H9 (cell line): ENCODE measurements around the gene TMEM238. TPM values are rescaled to one million over a fixed set of nuclear protein-coding genes. Genes with fewer than 3 reads are reported as not detected.

Source experiments
- DNase-seq: peaks from one replicate; pipeline ENCODE4 v3.0.0-alpha.2; 2017
- H2AFZ ChIP-seq: one replicate; pipeline ENCODE4 v1.6.1; 2013; ENCODE audit warnings: mild to moderate bottlenecking, low read length, control low read depth, moderate library complexity
- H2AK5ac ChIP-seq: 2 replicates; pipeline ENCODE4 v1.6.1; 2013; ENCODE audit warnings: low read length, control low read depth, mixed read lengths; ENCODE audit not compliant: insufficient read length
- H2BK120ac ChIP-seq: one replicate; pipeline ENCODE4 v1.6.1; 2013; ENCODE audit warnings: low read depth, mild to moderate bottlenecking, low read length, control low read depth, inconsistent platforms; ENCODE audit not compliant: poor library complexity, severe bottlenecking
- H2BK12ac ChIP-seq: 2 replicates; pipeline ENCODE4 v1.6.1; 2013; ENCODE audit warnings: low read length, control low read depth, mixed read lengths, low read depth; ENCODE audit not compliant: insufficient read length
- H2BK15ac ChIP-seq: 2 replicates; pipeline ENCODE4 v1.6.1; 2013; ENCODE audit warnings: low read depth, low read length, control low read depth
- H2BK20ac ChIP-seq: one replicate; pipeline ENCODE4 v1.6.1; 2013; ENCODE audit warnings: low read depth, mild to moderate bottlenecking, low read length, control low read depth, inconsistent platforms; ENCODE audit not compliant: poor library complexity, severe bottlenecking
- H2BK5ac ChIP-seq: 2 replicates; pipeline ENCODE4 v1.6.1; 2013; ENCODE audit warnings: low read length, control low read depth, mixed read lengths; ENCODE audit not compliant: insufficient read length
- H3K14ac ChIP-seq: 2 replicates; pipeline ENCODE4 v1.6.1; 2013; ENCODE audit warnings: low read length, control low read depth; ENCODE audit not compliant: insufficient read depth
- H3K18ac ChIP-seq: 2 replicates; pipeline ENCODE4 v1.6.1; 2013; ENCODE audit warnings: low read depth, mild to moderate bottlenecking, mixed read lengths, low read length, control low read depth; ENCODE audit not compliant: insufficient read length
- H3K23ac ChIP-seq: 2 replicates; pipeline ENCODE4 v1.6.1; 2013; ENCODE audit warnings: low read length, control low read depth, mixed read lengths, low read depth; ENCODE audit not compliant: insufficient read length
- H3K23me2 ChIP-seq: 2 replicates; pipeline ENCODE4 v1.6.1; 2013; ENCODE audit warnings: low read depth, mild to moderate bottlenecking, mixed read lengths, low read length, control low read depth; ENCODE audit not compliant: insufficient read length, poor library complexity, severe bottlenecking
- H3K27ac ChIP-seq: 2 replicates; pipeline ENCODE4 v1.5.1; 2013; ENCODE audit warnings: low read length, control low read depth, mixed read lengths, low read depth; ENCODE audit not compliant: insufficient read length
- H3K27me3 ChIP-seq: 2 replicates; pipeline ENCODE4 v1.6.1; 2013; ENCODE audit warnings: low read length, control low read depth, inconsistent platforms; ENCODE audit not compliant: insufficient read depth
- H3K4ac ChIP-seq: 2 replicates; pipeline ENCODE4 v1.6.1; 2013; ENCODE audit warnings: low read depth, mild to moderate bottlenecking, control low read depth, inconsistent platforms, low read length, moderate library complexity
- H3K4me1 ChIP-seq: 2 replicates; pipeline ENCODE4 v1.6.1; 2013; ENCODE audit warnings: low read length, control low read depth, inconsistent platforms; ENCODE audit not compliant: insufficient read depth
- H3K4me2 ChIP-seq: 2 replicates; pipeline ENCODE4 v1.6.1; 2013; ENCODE audit warnings: low read length, control low read depth, mixed read lengths; ENCODE audit not compliant: insufficient read length, insufficient read depth
- H3K56ac ChIP-seq: 2 replicates; pipeline ENCODE4 v1.6.1; 2013; ENCODE audit warnings: low read depth, mild to moderate bottlenecking, mixed read lengths, low read length, control low read depth; ENCODE audit not compliant: insufficient read length
- H3K79me1 ChIP-seq: 2 replicates; pipeline ENCODE4 v1.6.1; 2013; ENCODE audit warnings: low read depth, mild to moderate bottlenecking, moderate library complexity, low read length, control low read depth, inconsistent platforms; ENCODE audit not compliant: insufficient read depth, poor library complexity, severe bottlenecking
- H3K79me2 ChIP-seq: 2 replicates; pipeline ENCODE4 v1.6.1; 2013; ENCODE audit warnings: low read length, control low read depth, inconsistent platforms; ENCODE audit not compliant: insufficient read depth
- H3K9ac ChIP-seq: 2 replicates; pipeline ENCODE4 v1.6.1; 2013; ENCODE audit warnings: low read length, control low read depth, mixed read lengths; ENCODE audit not compliant: insufficient read length; ENCODE audit errors: extremely low read depth
- H3K9me3 ChIP-seq: one replicate; pipeline ENCODE4 v1.6.1; 2013; ENCODE audit warnings: low read depth, low read length, inconsistent platforms; ENCODE audit not compliant: control insufficient read depth
- H3T11ph ChIP-seq: one replicate; pipeline ENCODE4 v1.6.1; 2013; ENCODE audit warnings: mild to moderate bottlenecking, low read length, control low read depth, inconsistent platforms
- H4K20me1 ChIP-seq: one replicate; pipeline ENCODE4 v1.6.1; 2013; ENCODE audit not compliant: control insufficient read depth, insufficient read length, insufficient read depth
- H4K5ac ChIP-seq: 2 replicates; pipeline ENCODE4 v1.6.1; 2013; ENCODE audit warnings: low read depth, mild to moderate bottlenecking, mixed read lengths, low read length, control low read depth; ENCODE audit not compliant: insufficient read length
- H4K8ac ChIP-seq: replicated peaks from 2 replicates; pipeline ENCODE4 v1.6.1; 2013; ENCODE audit warnings: low read length, control low read depth, mixed read lengths, low read depth; ENCODE audit not compliant: insufficient read length
- H4K91ac ChIP-seq: 2 replicates; pipeline ENCODE4 v1.6.1; 2013; ENCODE audit warnings: low read depth, mild to moderate bottlenecking, moderate library complexity, mixed read lengths, low read length, control low read depth; ENCODE audit not compliant: insufficient read length
- H3K27ac Mint-ChIP-seq, 3 experiments: 2 replicates in 2 of 3; 3 replicates in 1 of 3; pipeline ENCODE4 v1.8.0; 2020 to 2021; ENCODE audit warnings: mixed read lengths in 3 of 3, mild to moderate bottlenecking in 1 of 3, moderate library complexity in 1 of 3
- H3K27me3 Mint-ChIP-seq: 2 replicates; pipeline ENCODE4 v1.8.0; 2021; ENCODE audit warnings: low read depth, mild to moderate bottlenecking, moderate library complexity, mixed read lengths
- H3K36me3 Mint-ChIP-seq, 3 experiments: 2 replicates in 2 of 3; 3 replicates in 1 of 3; pipeline ENCODE4 v1.8.0; 2020 to 2021; ENCODE audit warnings: low read depth in 3 of 3, mixed read lengths in 3 of 3; ENCODE audit not compliant: insufficient read depth in 1 of 3
- H3K4me1 Mint-ChIP-seq, 2 experiments: 2 replicates each; pipeline ENCODE4 v1.8.0; 2020; ENCODE audit warnings: mixed read lengths in 2 of 2
- H3K4me3 Mint-ChIP-seq, 2 experiments: 2 replicates in 1 of 2; 3 replicates in 1 of 2; pipeline ENCODE4 v1.8.0; 2020 to 2021; ENCODE audit warnings: mild to moderate bottlenecking in 2 of 2, mixed read lengths in 2 of 2, moderate library complexity in 1 of 2
- H3K9me3 Mint-ChIP-seq, 2 experiments: 2 replicates in 1 of 2; 3 replicates in 1 of 2; pipeline ENCODE4 v1.8.0; 2020; ENCODE audit warnings: mild to moderate bottlenecking in 2 of 2, mixed read lengths in 2 of 2, moderate library complexity in 1 of 2
- WGBS: extraction: QIAGEN DNeasy Blood & Tissue Kit; methylation state at CpG from one replicate; pipeline ENCODE4 v1.1.7; 2013; ENCODE audit warnings: missing lambda C conversion rate, low lambda C conversion rate, mixed read lengths; ENCODE audit not compliant: insufficient read length; ENCODE audit errors: extremely low coverage; 5-methylcytosine and 5-hydroxymethylcytosine counted together
- total RNA-seq: library from RNA; stranded (reverse); gene quantifications from 2 replicates; pipeline ENCODE4 v1.2.1, GENCODE V29; 2021
- TF ChIP-seq, protein P1 (sequence below): fragments of 200-600 bp; sonication (generic); conservative IDR thresholded peaks from 3 replicates; pipeline ENCODE4 v1.8.0; 2021; ENCODE audit warnings: antibody characterized with exemption, mild to moderate bottlenecking

The TMEM238 gene
- total RNA-seq, 1 experiment from 2014 or later: 4.8 TPM

DNA sequence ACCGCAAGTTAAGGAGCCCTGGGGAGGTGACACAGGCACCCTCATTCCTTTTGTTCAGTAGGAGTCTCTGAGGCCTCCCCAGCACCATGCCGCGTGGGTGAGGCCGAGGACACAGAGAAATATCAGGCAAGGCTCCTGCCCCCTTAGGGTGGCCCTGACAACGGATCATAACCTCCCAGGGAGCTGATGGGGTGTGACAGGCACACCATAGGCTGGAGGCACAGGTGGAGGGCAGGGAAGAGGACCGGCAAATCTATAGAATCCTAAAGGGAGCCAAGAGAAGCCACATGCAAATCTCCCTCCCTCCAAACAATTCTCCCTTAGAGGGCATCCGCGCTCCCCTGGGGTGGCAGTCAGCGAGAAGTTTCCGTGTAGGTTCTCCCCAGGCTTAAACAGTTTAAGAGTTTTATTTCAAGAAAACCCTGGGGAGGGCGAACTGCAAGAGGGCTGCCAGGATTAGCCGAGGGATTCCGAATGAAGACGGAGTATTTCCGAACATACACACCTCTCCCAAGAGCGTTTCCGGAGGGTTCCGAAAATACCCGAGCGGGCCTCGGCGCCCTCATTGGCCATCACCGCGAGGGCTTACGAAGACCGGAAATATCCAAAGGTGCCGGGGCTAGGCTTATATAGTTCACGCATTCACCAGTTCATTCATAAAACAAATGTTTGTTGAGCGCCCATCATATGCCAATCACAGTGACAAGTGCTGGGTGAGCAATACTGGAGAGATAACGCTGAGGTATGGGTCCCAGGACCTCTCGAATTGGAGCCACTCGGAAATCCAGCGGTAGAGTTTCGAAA is 1.0 kb upstream of the TMEM238 start:
- H3K4me1 ChIP-seq: peaks cover 8% of the 10 kb centered on the region
- TF ChIP-seq, protein P1, sequence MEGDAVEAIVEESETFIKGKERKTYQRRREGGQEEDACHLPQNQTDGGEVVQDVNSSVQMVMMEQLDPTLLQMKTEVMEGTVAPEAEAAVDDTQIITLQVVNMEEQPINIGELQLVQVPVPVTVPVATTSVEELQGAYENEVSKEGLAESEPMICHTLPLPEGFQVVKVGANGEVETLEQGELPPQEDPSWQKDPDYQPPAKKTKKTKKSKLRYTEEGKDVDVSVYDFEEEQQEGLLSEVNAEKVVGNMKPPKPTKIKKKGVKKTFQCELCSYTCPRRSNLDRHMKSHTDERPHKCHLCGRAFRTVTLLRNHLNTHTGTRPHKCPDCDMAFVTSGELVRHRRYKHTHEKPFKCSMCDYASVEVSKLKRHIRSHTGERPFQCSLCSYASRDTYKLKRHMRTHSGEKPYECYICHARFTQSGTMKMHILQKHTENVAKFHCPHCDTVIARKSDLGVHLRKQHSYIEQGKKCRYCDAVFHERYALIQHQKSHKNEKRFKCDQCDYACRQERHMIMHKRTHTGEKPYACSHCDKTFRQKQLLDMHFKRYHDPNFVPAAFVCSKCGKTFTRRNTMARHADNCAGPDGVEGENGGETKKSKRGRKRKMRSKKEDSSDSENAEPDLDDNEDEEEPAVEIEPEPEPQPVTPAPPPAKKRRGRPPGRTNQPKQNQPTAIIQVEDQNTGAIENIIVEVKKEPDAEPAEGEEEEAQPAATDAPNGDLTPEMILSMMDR: no peak
- H3K79me1 ChIP-seq: peaks cover 15% of the 10 kb centered on the region
- Mint-ChIP-seq H3K4me3 (peak overlapping the region; percentile 98 to 100), H3K36me3 (peaks cover 40 to 50% (median 45%) of the 10 kb centered on the region in 3 experiments), H3K27me3 (peaks cover 25% of the 10 kb centered on the region), H3K4me1 (peaks cover 37 to 49% of the 10 kb centered on the region in 2 experiments), H3K27ac (peak overlapping the region; percentile 98 to 99 (median 99)), H3K9me3 (peaks cover 2 to 3% of the 10 kb centered on the region in 2 experiments; a peak in 2 of 5 replicates)
- no peak overlapping the region for H4K91ac ChIP-seq
- peak overlapping the region; percentile 99 for H2AFZ ChIP-seq
- no peak overlapping the region for H2AK5ac ChIP-seq
- no peak overlapping the region for H4K8ac ChIP-seq
- no peak overlapping the region for H2BK20ac ChIP-seq
- no peak overlapping the region for H4K5ac ChIP-seq
- peak overlapping the region; percentile 80 for H3K18ac ChIP-seq
- H3K4me2 ChIP-seq: peak overlapping the region; percentile 87
- peaks cover 28% of the 10 kb centered on the region for H3K23me2 ChIP-seq
- DNase-seq: peak; percentile 96
- H3K56ac ChIP-seq: no peak overlapping the region
- no peak overlapping the region for H3K4ac ChIP-seq
- H3K27me3 ChIP-seq: peaks cover 2% of the 10 kb centered on the region; the same call in 1 of the 2 replicates
- no peak overlapping the region for H2BK5ac ChIP-seq
- no peak overlapping the region for H2BK120ac ChIP-seq
- no peak overlapping the region for H3T11ph ChIP-seq
- H3K9ac ChIP-seq: peak overlapping the region; percentile 94
- H2BK15ac ChIP-seq: no peak overlapping the region
- H3K9me3 ChIP-seq: no peaks in the 10 kb centered on the region
- H2BK12ac ChIP-seq: no peak overlapping the region
- peaks cover 17% of the 10 kb centered on the region; the same call in 1 of the 2 replicates for H3K79me2 ChIP-seq
- no peak overlapping the region for H3K23ac ChIP-seq
- H4K20me1 ChIP-seq: peaks cover 3% of the 10 kb centered on the region
- WGBS: no CpG with 5 or more reads among the region's 34 CpGs
- H3K27ac ChIP-seq: peak overlapping the region; percentile 82
- H3K14ac ChIP-seq: peak overlapping the region; percentile 84; the same call in 1 of the 2 replicates
